Activated CD4-positive, alpha-beta T cell treated with anti-CD3 and anti-CD28 coated beads, Interleukin-2, amount 50 U/mL, for 1 hour (primary cell): ENCODE results near the gene MMP15.
A peak's percentile ranks its signal among the peaks of the same experiment; 100 is the strongest.
"Not testable (repeated sequence)": the region's sequence is repeated elsewhere in the genome, so short reads cannot be mapped to it uniquely, and the experiment has no call there.

Experiments
- DNase-seq: peaks from one replicate; pipeline ENCODE4 v3.0.0-alpha.2; 2020

The MMP15 gene

DNA sequence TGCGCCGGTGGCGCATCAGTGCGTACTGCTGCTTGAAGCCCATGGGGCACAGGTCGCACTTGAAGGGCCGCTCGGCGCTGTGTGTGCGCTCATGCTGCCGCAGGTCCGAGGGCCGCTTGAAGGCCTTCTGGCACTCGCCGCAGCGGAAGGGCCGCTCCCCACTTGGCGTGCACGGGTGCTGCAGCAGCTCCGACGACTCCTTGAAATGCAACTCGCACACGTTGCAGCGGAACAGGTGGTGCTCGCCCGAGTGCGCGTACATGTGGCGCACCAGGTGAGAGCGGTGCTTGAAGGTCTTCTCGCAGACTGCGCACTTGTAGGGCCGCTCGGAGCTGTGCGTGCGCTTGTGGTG lies 28.4 kb upstream of the MMP15 start:
- DNase-seq: no peak

DNA sequence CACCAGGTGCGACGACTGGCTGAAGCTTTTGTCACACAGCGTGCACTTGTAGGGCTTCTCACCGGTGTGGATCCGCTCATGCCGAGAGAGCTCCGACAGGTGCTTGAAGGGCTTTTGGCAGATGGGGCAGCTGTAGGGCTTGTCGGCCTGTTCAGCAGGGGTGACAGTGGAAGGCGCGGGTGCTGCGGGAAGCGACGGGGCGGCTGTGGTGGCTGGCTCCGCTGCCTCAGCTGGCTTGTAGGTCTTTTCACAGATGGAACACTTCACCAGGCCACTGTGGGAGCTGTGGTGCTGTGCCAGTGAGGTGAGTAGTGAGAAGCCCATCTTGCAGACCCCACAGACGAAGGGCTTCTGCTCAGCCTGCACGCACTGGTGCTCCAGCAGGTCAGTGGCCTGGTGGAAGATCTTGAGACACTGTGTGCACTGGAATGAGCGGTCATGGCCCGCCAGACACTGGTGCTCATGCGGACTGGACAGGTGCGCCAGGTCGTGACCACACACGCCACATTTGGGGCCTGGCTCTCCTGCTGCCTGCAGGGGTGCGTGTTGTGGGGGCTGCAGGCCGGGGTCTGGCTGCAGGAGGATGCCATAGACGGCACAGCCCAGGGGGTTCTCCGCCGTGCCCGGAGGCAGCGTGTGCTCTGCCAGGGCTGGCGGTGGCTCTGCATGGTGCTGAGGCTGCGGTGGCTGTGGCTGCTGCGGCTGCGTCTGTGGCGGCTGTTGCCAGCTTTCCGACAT lies 27.9 kb upstream of the MMP15 start:
- DNase-seq: no peak

DNA sequence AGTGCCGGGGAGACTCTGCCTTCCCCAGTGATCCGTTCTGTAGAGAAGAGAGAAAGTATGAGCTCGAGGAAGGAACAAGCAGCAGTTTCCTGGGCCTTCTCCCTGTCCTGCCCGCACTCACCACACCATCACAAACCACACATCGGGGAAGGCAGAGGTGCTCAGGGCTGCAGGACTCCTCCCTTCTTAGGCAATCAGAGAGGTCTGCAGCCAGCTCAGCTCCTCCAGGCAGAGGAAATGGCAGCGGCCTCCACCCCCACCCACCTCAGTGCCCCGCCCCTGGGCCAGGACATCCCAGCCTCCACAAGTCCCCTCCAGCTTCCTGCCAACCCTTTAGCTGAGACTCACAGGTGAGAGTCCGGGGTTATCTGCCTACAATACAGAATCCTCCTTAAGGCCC lies 27.1 kb upstream of the MMP15 start:
- DNase-seq: peak; percentile 43

DNA sequence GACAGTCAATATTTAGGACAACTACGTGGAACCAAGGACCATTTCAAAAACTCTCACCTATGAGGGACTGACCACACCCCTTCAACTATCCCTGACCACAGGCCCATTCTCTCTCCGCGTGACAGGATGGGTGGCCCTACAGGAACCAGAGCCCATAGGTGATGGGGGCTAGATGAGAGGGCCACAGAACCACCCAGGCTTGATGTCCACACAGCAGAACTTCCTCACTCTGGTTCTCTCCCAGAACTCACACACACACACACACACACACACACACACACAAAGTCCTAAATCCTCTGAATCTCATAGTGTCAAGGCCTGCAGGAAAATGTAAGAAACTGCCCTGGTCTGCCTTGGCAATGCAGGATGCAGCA lies 26.6 kb upstream of the MMP15 start:
- no peak for DNase-seq

DNA sequence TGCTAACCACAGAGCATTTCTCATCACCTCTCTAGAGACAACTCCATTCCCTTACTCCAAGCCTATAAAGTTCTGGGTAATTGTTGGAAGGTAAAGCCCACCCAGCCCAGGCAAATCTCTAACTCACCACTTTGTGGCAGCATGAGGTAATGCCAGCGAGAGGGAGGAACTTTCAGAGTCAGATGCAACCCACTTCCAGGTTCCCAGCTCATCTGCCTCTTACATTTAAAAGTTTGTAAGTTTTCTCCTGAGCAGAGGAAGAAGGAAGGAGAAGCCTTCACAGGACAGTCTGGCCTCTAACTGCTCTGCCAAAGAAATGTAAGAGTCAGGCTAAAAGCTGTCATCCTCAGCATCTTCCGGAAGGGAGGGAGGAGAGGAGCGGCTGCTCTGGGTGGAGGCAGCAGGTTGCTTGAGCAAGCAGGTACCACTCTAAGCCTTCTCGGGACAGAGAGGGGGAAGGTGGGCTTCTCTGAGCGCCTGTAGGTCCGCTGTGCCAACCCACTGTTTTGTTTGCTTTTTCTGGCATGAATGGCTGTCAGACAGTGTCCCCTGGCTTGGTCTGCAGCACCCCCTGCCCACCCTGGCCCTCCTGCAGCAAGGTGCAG lies 26.1 kb upstream of the MMP15 start:
- peak; percentile 29 for DNase-seq

DNA sequence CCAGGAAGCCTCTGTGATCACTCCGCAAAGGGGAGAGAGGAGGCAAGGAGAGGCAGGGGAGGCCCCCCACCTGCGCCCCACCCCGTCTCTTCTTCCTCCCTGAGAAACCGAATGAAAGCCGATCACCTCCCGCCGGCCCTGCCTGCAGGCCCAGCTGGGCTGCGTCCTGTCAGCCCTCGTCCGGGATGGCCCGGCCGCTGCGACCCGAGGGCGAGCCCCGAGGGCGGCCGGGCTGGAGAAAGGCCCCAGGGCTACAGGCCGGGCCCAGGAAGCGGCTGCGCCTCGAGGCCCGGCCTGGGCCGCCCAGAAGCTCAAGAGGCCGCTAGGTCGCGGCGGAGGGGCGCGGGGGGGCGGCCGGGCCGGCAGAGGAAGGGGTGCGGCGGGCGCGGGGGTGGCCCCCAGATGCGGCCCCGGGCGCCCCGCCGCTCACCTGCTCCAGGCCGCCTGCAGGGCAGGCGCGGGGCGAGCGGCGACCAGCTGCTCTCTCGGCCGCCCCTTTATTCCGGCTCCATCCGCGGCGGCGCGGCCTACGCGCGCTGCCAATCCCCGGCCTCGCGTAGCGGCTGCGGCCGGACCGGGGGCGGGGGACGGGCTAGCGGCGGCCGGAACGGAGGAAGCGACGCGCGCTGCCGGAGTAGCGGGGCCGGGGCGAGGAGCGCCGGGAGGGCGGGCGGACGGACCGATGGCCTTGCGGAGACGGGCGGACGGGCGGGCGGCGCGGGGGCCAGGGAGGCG lies 25.4 kb upstream of the MMP15 start, which contains the start of gene ZNF319:
Gene ZNF319, minus strand, starts transcription at position 702 of the 735 bp plus-strand sequence. CDS start 2,407 bp downstream, outside the sequence.
- DNase-seq: peak; percentile 17

DNA sequence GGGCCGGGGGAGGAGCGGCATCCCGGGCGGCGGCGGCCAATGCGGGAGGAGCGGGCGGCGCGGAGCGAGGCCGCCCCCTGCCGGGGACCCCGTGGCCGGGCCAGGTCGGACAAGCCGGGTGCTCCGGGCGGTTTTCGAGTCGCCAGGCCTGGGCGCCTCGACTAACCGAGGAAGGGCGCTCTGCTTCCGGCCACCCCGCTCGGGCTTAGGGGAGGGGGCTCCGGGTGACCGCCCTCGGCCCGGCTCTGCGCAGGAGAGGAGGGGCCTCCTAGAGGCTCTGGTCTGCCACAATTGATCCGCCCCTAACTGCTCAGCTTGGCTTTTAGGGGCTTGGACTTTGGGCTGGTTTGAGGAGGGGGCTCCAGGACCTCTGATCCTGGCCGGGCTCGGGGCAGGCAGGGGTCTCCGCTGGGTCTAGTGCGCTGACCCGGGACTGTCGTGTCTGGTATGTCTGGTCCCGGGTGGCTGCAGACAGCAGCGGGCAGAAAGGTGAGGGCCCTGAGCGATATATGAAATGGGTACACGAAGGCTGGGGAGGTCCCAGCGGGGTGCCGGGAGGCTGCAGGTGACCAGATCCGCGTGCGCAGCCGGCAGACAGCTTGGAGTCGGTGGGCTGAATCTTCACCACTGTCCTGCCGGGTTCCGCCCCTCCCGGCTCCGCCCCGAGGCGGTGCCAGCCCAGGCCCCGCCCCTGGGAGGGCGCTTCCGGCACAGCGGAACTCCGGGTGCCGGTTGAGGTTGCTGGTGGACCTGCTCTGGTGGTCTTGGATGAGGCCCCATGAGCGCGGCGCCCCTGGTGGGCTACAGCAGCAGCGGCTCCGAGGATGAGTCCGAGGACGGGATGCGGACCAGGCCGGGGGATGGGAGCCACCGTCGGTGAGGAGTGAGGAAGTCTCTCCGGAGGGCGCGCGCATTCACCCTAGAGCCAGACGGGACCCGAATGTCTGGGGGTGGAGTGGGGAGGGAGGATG lies 24.6 kb upstream of the MMP15 start, which contains the start of gene USB1:
Gene USB1, plus strand, starts transcription at position 702 of the 971 bp plus-strand sequence. Its CDS starts 77 bp downstream, at position 779.
- peak; percentile 74 for DNase-seq

DNA sequence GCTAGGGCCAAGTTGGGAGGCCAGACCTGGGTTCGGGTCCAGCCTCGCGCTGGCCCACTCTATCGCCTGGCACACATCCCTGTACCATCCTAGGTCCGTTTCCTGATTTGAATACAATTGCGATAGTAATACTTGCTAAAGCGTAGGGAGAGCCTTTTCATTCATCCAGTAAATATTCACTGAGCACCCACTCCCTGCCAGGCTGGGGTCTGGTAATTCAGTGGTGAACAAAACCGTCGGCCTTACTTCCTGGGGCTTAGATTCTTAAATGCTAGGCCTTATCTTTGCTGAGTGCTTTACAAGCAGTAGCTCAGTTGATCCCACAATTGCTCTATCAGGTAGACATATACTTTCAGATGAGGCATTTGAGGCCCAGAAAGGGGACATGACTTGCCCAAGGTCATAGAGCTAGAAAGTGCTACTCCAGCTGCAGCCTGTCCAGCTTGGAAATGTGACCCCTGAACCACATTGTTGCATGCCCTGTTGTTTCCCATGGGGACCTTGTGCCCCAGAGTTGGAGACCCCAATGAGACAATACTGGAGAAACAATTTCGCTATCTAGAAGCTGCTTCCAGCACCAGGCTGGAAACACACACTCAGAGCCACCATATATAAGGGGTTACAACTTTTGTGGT lies 23.7 kb upstream of the MMP15 start:
- no peak for DNase-seq

DNA sequence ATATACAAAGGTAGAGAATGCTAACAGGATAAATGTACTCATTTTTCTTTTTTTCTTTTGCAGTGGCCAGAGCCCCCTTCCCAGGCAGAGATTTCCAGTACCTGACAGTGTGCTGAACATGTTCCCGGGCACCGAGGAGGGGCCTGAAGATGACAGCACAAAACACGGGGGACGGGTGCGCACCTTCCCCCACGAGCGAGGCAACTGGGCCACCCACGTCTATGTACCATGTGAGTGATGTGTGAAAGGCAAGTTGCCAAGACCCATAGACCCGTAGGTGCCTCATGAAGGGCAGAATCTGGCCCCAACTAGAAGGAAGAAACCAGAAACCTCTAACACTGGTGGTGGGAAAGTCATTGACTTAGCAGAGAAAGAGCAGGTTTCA lies 23.1 kb upstream of the MMP15 start:
- DNase-seq: no peak

DNA sequence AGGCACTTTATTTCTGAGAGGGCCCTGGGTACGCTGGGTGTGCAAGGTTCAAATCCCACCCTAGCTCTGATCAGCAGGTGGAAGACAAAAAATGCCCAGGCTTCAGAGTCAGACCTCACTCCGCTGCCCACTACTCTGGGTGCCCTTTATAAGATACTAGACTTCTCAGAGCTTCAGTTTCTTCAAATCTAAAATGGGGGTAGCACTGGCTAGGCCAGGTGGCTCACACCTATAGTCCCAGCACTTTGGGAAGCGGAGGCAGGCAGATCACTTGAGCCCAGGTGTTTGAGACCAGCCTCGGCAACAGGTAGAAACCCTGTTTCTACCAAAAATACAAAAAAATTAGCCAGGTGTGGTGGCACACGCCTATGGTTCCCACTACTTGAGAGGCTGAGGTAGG lies 22.6 kb upstream of the MMP15 start:
- DNase-seq: no peak

DNA sequence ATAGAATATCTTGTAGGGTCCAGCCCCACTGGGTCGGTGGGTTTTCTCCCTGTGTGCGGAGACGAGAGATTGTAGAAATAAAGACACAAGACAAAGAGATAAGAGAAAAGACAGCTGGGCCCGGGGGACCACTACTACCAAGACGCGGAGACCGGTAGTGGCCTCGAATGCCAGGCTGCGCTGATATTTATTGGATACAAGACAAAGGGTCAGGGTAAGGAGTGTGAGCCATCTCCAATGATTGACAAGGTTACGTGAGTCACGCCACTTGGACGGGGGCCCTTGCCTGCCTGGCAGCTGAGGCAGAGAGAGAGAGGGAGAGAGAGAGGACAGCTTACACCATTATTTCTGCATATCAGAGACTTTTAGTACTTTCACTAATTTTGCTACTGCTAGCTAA lies 20.8 kb upstream of the MMP15 start:
- not testable (repeated sequence) for DNase-seq

DNA sequence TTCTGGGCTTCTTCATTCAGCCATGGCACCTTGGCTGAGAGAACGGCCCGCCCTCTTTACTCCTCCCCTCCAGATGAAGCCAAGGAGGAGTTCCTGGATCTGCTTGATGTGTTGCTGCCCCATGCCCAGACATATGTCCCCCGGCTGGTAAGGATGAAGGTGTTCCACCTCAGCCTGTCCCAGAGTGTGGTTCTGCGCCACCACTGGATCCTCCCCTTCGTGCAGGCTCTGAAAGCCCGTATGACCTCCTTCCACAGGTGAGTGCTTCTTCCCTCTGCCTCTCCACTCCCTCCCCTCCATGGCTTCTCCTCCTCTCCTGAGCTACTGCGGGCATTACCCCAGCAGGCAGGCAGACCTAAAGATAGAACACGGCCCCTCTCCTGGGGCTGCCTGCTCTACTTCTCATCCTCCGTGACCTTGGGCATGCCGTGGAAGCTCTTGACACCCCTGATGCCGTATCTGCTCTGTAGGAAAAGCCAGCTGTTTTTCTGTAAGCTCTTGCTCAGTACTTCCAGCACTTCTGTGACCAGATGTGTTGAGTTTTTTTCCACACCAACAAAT lies 15.6 kb upstream of the MMP15 start:
- no peak for DNase-seq

DNA sequence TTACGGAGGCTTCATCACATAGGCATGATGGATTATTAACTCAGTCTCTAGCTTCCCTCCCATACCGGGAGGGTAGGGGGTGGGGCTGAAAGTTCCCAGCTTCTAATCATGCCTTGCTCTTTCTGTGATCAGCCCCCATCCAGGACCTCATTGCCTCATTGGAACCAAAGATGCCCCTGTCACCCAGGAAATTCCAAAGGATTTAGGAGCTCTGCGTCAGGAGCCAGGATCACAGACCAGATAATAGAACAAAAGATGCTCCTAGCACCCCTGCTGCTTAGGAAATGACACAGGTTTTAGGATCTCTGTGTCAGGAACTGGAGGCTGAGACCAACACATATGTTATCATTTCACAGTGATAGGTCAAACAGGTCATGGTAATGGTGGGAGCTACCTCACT lies 14.7 kb upstream of the MMP15 start:
- DNase-seq: no peak

DNA sequence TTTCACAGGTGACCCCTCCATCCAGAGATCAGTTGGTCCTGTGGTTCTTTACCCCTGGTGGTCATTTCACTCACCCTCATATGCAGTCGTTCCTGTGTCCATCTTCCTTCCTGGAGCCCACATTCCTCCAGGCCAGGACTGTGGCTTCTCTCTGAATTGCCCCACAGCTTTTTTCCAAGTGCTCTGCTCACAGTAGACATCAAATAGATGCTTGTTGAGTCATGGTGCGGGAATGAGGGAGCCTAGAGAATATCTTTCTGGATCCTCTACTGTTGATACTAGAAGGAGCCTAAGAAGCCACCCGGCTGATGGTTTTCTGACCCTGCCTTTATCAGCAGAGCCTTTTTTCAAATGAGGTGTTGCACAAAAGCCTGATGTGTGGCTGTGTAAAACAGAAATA lies 13.9 kb upstream of the MMP15 start:
- no peak for DNase-seq

DNA sequence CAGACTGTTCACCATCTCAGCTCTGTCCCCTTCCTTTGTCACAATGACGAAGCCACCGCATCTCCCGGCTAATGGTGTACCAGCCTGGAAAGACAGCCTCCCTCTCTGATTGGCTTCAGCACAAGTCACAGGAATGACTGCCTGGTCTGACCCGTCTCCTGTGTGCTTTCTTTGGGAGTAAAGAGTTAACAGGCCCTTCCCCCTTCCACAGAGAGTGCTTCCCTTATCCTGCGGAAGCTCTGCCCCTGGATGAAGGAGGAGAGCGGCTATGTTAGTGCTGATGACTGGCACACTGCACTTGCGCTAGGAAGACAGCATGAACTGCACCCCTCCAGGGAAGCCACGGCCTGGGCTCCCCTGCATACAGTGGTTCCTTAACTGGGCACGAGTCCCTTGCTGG lies 13.1 kb upstream of the MMP15 start:
- no peak for DNase-seq

DNA sequence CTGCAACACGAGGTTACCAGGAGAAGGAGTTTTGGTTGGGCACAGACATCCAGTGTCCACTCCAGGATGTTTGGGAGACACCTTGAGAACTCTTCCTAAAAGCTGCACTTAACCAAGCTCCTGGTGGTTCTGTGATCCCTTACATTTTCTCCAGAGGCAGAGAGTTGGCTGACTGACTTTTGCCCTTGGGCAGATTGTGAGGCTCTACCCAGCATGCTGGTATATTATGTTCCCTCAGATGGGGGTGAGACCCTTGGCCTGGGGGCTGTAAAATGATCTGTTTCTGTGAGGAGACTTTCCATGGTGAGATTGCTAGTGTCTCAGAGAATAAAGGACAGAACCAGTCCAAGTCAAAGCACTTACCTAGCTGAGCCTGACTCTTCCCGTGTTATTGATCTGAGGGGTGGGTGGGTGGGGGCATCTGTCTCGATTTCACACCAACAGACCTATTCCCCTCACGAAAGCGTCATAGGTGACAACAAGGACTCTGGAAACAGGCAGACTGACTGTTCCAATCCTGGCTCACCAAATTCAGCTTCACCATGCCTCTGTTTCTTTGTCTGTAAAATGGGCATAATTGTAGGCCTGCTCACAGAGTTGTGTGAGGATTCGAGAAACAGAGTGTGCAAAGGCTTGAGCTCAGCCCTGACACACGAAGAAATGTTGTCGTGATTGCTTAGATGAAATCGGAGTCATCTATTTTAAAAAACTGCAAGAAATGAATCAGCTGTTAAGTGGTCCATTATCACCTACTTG lies 12.2 kb upstream of the MMP15 start:
- DNase-seq: no peak

DNA sequence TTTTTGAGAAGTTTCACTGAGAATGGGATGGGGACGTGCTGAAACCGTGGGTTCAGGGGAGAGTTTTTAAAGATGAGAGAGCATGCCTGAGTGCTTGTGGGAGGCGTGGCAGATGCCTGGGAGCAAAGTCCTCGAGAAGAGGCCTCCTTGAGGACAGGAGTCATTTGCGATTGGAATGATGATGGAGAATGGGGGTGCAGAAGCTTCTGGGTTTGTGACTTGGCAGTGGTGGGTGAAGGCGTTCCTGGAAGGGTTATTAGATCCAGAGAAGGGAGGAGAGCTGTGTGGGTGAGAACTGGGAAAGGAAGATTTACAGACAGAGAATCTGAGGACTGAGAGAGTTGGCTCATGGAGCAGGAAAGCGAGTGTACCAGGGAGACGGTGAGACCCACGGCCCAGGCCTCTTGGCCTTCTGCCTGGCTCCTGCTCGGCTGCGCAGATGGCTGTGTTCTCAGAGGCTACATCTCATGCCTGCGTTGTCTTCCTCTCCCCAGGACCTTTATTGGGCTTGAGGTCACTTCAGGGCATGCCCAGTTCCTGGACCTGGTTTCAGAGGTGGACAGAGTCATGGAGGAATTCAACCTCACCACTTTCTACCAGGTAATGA lies 8.6 kb upstream of the MMP15 start:
- no peak for DNase-seq

DNA sequence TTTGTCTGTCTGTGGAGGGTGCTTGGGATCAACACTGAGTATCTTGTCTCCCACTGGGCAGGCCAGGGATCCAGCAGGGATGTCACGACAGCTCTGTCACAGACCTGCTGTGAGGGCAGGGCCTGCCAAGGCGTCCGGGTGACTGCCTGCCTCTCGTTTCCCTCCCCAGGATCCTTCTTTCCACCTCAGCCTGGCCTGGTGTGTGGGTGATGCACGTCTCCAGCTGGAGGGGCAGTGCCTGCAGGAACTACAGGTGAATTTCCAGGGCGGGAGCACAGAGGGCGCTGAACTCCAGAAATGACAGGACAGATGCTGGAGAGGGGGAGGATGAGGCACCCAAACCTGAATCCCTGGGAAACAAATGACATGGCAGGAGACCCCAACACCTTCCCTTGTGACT lies 6.8 kb upstream of the MMP15 start:
- no peak for DNase-seq

DNA sequence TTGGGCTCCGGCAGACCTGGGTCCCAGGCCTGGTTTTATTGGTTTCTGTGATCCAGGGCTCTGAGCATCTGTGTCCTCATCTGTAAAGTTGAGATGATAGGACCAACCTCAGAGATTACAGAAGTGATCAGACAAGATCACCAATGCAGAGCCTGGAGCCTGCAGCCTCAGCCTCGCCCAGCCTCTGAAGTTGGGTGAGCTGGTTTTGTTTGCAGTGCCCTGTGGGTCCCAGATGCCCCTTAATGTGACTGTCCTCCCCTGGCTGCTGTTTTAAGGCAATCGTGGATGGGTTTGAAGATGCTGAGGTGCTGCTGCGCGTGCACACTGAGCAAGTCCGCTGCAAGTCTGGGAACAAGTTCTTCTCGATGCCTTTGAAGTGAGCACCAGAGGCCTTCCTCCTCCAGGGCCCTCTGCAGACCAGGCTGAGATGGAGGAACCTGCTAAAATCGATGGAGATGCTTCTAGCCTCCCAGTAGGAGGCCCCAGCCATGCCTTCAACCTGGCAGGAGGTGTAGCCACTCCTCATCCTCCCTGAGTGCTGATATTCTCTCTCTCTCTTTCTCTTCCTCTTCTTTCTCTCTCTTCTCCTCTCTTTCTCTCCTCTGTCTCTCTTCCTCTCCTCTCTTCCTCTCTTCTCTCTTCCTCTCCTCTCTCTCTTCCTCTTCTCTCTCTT lies 5.6 kb upstream of the MMP15 start:
- no peak for DNase-seq
